HG03571 (cell line): Measurements from ENCODE around the gene AP1M2.

Experiments
- ATAC-seq: cut with Tn5 transposase; IDR thresholded peaks from one replicate; pipeline ENCODE4 v1.9.1; 2021; ENCODE audit not compliant: unreplicated experiment

AP1M2 gene

GRCh38 chr19:10587022-10587838 is at the start of gene AP1M2:
Gene AP1M2, minus strand, starts transcription at chr19:10587312. Its CDS starts 81 bp downstream, at chr19:10587231.
- no peak for ATAC-seq

GRCh38 chr19:10636304-10636972 is 49.3 kb upstream of the AP1M2 start:
- ATAC-seq, result no peak

DNA sequence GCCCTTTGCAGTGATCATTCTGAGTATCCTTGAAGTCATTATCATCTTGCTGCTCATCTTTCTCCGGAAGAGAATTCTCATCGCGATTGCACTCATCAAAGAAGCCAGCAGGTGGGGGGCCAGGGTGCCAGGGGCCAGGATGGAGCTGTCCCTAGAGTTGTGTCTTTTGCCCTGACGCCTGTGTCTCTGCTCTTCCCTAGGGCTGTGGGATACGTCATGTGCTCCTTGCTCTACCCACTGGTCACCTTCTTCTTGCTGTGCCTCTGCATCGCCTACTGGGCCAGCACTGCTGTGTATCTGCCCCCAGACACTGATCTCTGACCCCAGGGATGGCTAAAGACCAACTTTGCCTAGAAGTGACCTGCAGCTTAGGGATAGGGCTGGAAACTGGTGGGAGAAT is 47.9 kb upstream of the AP1M2 start:
- no peak for ATAC-seq

- ATAC-seq, result no peak
Measured at GRCh38 chr19:10634430-10634829, 47.3 kb upstream of the AP1M2 start.

GRCh38 chr19:10631874-10632273 is 44.8 kb upstream of the AP1M2 start:
- ATAC-seq, result no peak

- ATAC-seq, result no peak
Measured at GRCh38 chr19:10625762-10626138, 38.6 kb upstream of the AP1M2 start.

- no peak for ATAC-seq
Measured at GRCh38 chr19:10625003-10625761, 38.1 kb upstream of the AP1M2 start, which contains the start of gene SLC44A2. Gene SLC44A2, plus strand, starts transcription at chr19:10625553. Its CDS starts 81 bp downstream, at chr19:10625634.

GRCh38 chr19:10624585-10624984 is 37.5 kb upstream of the AP1M2 start:
- no peak for ATAC-seq

- no peak for ATAC-seq
Measured at GRCh38 chr19:10621966-10622365, 34.9 kb upstream of the AP1M2 start.

- ATAC-seq, result no peak
Measured at GRCh38 chr19:10620786-10621185, 33.7 kb upstream of the AP1M2 start.

- no peak for ATAC-seq
Measured at GRCh38 chr19:10618846-10619245, 31.7 kb upstream of the AP1M2 start.

- ATAC-seq, result no peak
Measured at GRCh38 chr19:10617409-10618121, 30.5 kb upstream of the AP1M2 start.

GRCh38 chr19:10615429-10616023 is 28.4 kb upstream of the AP1M2 start:
- ATAC-seq, result no peak

DNA sequence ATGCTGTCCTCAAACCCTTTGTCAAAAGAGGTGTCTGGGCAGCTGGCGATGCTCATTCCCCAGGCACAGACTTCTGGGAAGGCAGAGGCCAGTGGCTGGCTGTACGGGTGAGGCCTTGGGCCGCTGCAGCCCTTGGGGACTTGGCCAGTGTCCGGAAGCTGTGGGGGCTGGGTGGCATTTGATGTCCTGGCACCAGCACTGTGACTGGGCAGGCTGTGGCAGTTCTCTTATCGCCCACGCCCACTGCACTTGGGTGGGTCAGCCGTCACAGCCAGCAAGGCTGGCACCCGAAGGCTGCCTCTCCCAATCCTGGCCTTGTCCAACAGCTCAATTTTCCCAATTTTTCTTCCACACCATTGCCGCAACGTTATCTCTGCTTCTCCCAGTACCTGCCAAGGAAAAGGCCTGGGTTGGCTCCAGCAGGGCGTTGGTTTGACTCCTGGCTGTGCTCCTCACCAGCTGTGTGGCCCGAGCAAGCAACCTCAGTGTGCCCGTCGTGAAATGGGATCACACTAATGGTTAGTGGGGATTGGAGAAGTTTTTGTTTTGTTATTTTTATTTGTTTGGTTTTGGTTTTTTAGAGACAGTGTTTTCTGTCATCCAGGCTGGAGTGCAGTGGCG is 25.5 kb upstream of the AP1M2 start:
- no peak for ATAC-seq

- ATAC-seq, result no peak
Measured at GRCh38 chr19:10611907-10612306, 24.8 kb upstream of the AP1M2 start.

- ATAC-seq, result no peak
Measured at GRCh38 chr19:10604460-10604980, 17.4 kb upstream of the AP1M2 start.

GRCh38 chr19:10603873-10604459 is 16.9 kb upstream of the AP1M2 start:
- no peak for ATAC-seq

- no peak for ATAC-seq
Measured at GRCh38 chr19:10603084-10603872, 16.2 kb upstream of the AP1M2 start.
